Transverse colon (tissue), 3 donors: ENCODE measurements around the gene EYA2.

ENCODE experiments used
- EP300 ChIP-seq: sonication (generic); formaldehyde crosslinking; IDR thresholded peaks from one replicate; pipeline ENCODE4 v1.6.1; 2017; ENCODE audit warnings: antibody characterized with exemption, low read depth
- TF ChIP-seq, protein P1 (sequence below), 5 experiments: fragments of 200-600 bp in 3 of 5; fragments of 450-650 bp in 2 of 5; sonication (generic) in 3 of 5; IDR thresholded peaks; 1 replicate in 2 of 5; 2 replicates in 3 of 5; pipeline ENCODE4 v1.5.1; 2016 to 2017; ENCODE audit warnings: antibody characterized with exemption in 5 of 5, inconsistent platforms in 3 of 5, mild to moderate bottlenecking in 2 of 5, moderate library complexity in 1 of 5

- TF ChIP-seq, protein P1, sequence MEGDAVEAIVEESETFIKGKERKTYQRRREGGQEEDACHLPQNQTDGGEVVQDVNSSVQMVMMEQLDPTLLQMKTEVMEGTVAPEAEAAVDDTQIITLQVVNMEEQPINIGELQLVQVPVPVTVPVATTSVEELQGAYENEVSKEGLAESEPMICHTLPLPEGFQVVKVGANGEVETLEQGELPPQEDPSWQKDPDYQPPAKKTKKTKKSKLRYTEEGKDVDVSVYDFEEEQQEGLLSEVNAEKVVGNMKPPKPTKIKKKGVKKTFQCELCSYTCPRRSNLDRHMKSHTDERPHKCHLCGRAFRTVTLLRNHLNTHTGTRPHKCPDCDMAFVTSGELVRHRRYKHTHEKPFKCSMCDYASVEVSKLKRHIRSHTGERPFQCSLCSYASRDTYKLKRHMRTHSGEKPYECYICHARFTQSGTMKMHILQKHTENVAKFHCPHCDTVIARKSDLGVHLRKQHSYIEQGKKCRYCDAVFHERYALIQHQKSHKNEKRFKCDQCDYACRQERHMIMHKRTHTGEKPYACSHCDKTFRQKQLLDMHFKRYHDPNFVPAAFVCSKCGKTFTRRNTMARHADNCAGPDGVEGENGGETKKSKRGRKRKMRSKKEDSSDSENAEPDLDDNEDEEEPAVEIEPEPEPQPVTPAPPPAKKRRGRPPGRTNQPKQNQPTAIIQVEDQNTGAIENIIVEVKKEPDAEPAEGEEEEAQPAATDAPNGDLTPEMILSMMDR (IDR thresholded peaks at IDR 0.05), result no peak
- TF ChIP-seq EP300, result no peak
Measured at GRCh38 chr20:46954490-46955038, 59.9 kb downstream of the EYA2 start.
